ENCODE results near the gene ADNP. TPM values are rescaled to one million over a fixed set of nuclear protein-coding genes. Genes with fewer than 3 reads are reported as not detected.

ADNP gene
- total RNA-seq, 2 experiments from 2014 or later = 41.9 to 47.1 TPM

GRCh38 chr20:50850721-50851286, 80.4 kb downstream of the ADNP start:
- H3K36me3 ChIP-seq (ENCODE audit: insufficient read depth, low read length) = peaks cover 6% of the 10 kb centered on the region
- POLR2A ChIA-PET = no interaction called here
- no peak for DNase-seq

GRCh38 chr20:50848846-50849673, 82.2 kb downstream of the ADNP start:
- Histone ChIP-seq H3K9me3 (ENCODE audit: control insufficient read depth in 1 of 2, insufficient read depth in 1 of 2, low read length in 2 of 2) (no peaks in the 10 kb centered on the region), H3K27ac (ENCODE audit: low read depth in 1 of 2, low read length in 2 of 2) (no peak overlapping the region), H3K36me3 (ENCODE audit: insufficient read depth, low read length) (peaks cover 6% of the 10 kb centered on the region), H3K4me3 (ENCODE audit: low read length) (no peak overlapping the region), H3K27me3 (ENCODE audit: control insufficient read depth in 1 of 2, insufficient read depth in 2 of 2, low read length in 2 of 2) (no peaks in the 10 kb centered on the region), H3K4me1 (ENCODE audit: insufficient read depth, low read length) (peaks cover 6% of the 10 kb centered on the region)
- Mint-ChIP-seq H3K9me3 (no peaks in the 10 kb centered on the region), H3K4me1 (ENCODE audit: low read depth) (no peaks in the 10 kb centered on the region), H3K27me3 (no peaks in the 10 kb centered on the region), H3K27ac (no peak overlapping the region), H3K4me3 (no peak overlapping the region), H3K36me3 (ENCODE audit: low read depth) (peaks cover 11% of the 10 kb centered on the region)
- TF ChIP-seq CTCF (IDR thresholded peaks at IDR 0.05) = no peak
- ATAC-seq (ENCODE audit: poor library complexity) (no peak), DNase-seq (no peak)
- ChIA-PET CTCF (interaction anchor here (1.4 kb wide), 1 partner anchor 55 kb away, joined by 3 read pairs; no protein-coding TSS in a partner anchor), POLR2A (no interaction called here)
- intact Hi-C loops (cut with DNase I, micrococcal nuclease) = no loop called here

More at GRCh38 chr20:50850721-50851286, 80.4 kb downstream of the ADNP start:
- Histone ChIP-seq H3K27me3 (ENCODE audit: control insufficient read depth in 1 of 2, insufficient read depth in 2 of 2, low read length in 2 of 2) (no peaks in the 10 kb centered on the region), H3K9me3 (ENCODE audit: control insufficient read depth in 1 of 2, insufficient read depth in 1 of 2, low read length in 2 of 2) (no peaks in the 10 kb centered on the region), H3K4me1 (ENCODE audit: insufficient read depth, low read length) (no peaks in the 10 kb centered on the region), H3K4me3 (ENCODE audit: low read length) (no peak overlapping the region), H3K27ac (ENCODE audit: low read depth in 1 of 2, low read length in 2 of 2) (no peak overlapping the region)
- Mint-ChIP-seq H3K27ac (no peak overlapping the region), H3K36me3 (ENCODE audit: low read depth) (peaks cover 16% of the 10 kb centered on the region), H3K4me3 (no peak overlapping the region), H3K27me3 (no peaks in the 10 kb centered on the region), H3K9me3 (no peaks in the 10 kb centered on the region), H3K4me1 (ENCODE audit: low read depth) (no peaks in the 10 kb centered on the region)
- intact Hi-C loops (cut with DNase I, micrococcal nuclease) = no loop called here
- CTCF ChIA-PET = no interaction called here
- ATAC-seq (ENCODE audit: poor library complexity) = no peak
- no peak for TF ChIP-seq CTCF (IDR thresholded peaks at IDR 0.05)

- no peak for TF ChIP-seq CTCF (IDR thresholded peaks at IDR 0.05)
- Histone ChIP-seq H3K4me3 (ENCODE audit: low read length) (no peak overlapping the region), H3K4me1 (ENCODE audit: insufficient read depth, low read length) (peaks cover 6% of the 10 kb centered on the region), H3K27me3 (ENCODE audit: control insufficient read depth in 1 of 2, insufficient read depth in 2 of 2, low read length in 2 of 2) (no peaks in the 10 kb centered on the region), H3K9me3 (ENCODE audit: control insufficient read depth in 1 of 2, insufficient read depth in 1 of 2, low read length in 2 of 2) (no peaks in the 10 kb centered on the region), H3K36me3 (ENCODE audit: insufficient read depth, low read length) (peaks cover 6% of the 10 kb centered on the region), H3K27ac (ENCODE audit: low read depth in 1 of 2, low read length in 2 of 2) (no peak overlapping the region)
- ChIA-PET CTCF (interaction anchor here (1.4 kb wide), 1 partner anchor 54 kb away, joined by 3 read pairs; no protein-coding TSS in a partner anchor), POLR2A (interaction anchor here (0.7 to 2.6 kb wide), 2 partner anchors 54 to 506 kb away, joined by 3 to 7 read pairs; partner anchors contain the start of gene BCAS4)
- Mint-ChIP-seq H3K36me3 (ENCODE audit: low read depth) (peaks cover 18% of the 10 kb centered on the region), H3K4me1 (ENCODE audit: low read depth) (no peaks in the 10 kb centered on the region), H3K4me3 (no peak overlapping the region), H3K27me3 (no peaks in the 10 kb centered on the region), H3K9me3 (no peaks in the 10 kb centered on the region), H3K27ac (no peak overlapping the region)
- no peak for ATAC-seq (ENCODE audit: poor library complexity)
- DNase-seq = no peak
- intact Hi-C loops (cut with DNase I, micrococcal nuclease) = no loop called here
Measured at GRCh38 chr20:50848341-50848808, 82.9 kb downstream of the ADNP start.
